Stimulated activated naive CD4-positive, alpha-beta T cell (primary cell): ENCODE measurements around the gene BOC.
"Not testable (repeated sequence)": the region's sequence is repeated elsewhere in the genome, so short reads cannot be mapped to it uniquely, and the experiment has no call there.

Experiments used
- DNase-seq, 6 experiments: peaks; one replicate each; lab custom pipeline; 2025; lab: John Stamatoyannopoulos, UW

Gene BOC, protein sequence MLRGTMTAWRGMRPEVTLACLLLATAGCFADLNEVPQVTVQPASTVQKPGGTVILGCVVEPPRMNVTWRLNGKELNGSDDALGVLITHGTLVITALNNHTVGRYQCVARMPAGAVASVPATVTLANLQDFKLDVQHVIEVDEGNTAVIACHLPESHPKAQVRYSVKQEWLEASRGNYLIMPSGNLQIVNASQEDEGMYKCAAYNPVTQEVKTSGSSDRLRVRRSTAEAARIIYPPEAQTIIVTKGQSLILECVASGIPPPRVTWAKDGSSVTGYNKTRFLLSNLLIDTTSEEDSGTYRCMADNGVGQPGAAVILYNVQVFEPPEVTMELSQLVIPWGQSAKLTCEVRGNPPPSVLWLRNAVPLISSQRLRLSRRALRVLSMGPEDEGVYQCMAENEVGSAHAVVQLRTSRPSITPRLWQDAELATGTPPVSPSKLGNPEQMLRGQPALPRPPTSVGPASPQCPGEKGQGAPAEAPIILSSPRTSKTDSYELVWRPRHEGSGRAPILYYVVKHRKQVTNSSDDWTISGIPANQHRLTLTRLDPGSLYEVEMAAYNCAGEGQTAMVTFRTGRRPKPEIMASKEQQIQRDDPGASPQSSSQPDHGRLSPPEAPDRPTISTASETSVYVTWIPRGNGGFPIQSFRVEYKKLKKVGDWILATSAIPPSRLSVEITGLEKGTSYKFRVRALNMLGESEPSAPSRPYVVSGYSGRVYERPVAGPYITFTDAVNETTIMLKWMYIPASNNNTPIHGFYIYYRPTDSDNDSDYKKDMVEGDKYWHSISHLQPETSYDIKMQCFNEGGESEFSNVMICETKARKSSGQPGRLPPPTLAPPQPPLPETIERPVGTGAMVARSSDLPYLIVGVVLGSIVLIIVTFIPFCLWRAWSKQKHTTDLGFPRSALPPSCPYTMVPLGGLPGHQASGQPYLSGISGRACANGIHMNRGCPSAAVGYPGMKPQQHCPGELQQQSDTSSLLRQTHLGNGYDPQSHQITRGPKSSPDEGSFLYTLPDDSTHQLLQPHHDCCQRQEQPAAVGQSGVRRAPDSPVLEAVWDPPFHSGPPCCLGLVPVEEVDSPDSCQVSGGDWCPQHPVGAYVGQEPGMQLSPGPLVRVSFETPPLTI

DNA sequence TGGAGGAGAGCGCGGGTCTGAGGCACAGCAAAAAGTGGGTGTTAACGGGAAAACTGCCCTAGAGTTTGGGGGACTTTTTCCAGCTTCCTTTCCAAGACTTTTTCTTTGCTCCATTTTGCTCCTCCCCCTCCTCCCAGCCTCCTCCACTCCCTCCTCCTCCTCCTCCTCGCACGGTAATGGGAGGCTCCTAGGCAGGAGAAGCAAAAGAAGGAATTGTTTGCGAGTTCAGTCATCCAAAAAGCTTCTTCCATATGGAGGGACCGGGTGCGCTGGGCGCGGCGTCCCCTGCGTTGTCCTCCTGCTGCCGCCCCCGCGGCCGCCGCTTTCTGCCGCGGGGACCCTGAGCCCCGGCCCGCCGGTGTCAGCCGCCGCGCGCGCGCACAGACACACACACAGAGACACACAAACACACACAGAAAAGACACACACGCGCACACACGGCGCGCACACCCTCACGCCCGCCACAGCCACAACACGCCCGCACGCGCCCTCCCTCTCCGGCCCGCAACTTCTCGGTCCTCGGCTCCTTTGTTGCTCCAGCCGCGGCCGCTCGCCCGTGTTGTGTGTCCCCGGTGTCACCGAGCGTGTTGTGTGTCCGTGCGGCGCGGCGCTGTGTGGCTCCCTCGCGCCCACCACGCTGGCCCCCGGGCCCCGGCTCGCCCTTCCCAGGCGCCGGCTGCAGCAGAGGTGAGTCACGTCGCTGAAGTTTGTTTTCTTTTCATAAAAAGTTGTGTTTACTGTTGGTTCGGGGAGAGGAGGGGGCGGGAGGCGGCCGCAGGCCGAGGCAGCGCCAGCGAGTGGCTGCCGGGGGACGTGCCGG is at the start of gene BOC:
Gene BOC, plus strand, starts transcription at position 228 of the 820 bp plus-strand sequence. CDS start 38,246 bp downstream, outside the sequence.
- DNase-seq: no peak

DNA sequence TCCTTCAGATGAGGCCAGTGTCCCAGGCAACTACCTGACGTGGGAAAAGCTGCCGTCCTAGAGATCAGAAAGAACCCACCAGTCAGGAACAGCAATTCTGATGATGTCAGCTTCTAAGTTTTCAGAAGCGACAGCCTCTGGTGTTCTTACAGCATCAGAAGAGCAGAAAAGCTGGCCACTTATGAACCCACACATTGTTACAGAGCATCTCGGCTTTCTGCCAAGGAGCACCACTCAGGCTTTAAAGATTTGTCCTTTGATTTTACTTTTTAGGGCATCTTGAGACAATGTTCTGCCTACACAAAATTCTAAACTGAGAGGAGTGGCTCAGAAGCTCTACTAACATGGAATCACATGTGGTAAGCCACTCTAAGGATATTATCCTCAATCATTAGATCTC is 49.7 kb upstream of the BOC start:
- DNase-seq: no peak

DNA sequence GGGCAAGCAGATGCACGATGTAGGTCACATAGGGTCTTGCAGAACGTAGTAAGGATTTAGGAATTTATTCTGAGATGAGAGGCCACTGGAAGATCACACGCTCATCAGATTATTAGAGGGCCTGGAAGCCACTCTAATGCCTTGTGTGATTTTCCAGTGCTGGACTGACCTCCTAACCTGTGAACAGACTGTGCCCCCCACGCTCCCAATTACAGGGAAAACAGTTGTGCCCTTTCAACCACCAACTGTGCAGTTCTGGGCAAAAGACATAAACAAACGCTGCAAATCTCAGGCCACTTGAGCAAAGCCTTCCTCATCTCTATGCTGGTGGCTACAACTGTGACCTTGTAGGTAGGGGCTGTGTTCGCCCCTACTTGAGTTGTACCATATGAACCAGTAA is 48.2 kb upstream of the BOC start:
- no peak for DNase-seq

DNA sequence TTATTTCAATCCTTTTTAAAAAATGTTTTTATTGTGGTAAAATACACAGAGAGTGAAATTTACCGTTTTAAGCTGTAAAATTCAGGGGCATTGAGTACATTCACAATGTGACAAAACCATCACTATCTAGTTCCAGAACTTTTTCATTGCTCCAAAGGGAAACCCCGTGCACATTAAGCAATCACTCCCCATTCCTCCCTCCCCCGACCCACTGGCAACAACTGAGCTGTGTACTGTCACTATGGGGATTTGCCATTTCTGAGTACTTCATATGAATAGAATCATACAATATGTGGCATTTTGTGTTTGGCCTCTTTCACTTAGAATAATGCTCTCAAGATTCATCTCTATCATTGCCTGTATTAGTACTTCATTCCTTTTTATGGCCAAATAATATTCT is 45.5 kb upstream of the BOC start:
- DNase-seq: no peak

DNA sequence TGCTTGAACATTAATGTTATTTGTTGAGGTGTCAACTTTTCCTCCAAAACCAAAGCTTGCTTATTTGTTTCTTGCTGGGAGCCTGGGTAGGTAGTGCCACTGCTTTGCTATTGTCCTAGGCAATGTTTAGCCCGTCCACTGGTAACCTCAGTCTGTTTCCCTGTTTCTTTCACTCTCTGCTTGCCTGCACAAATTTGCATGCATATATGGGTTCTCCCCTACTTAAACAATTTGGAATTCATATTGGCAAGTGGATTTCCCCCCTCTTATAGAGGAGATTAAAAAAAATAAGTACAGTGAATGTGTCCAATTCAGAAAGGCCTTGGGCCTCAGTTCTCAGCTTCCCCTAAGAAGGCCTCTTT is 45.0 kb upstream of the BOC start:
- DNase-seq: no peak

DNA sequence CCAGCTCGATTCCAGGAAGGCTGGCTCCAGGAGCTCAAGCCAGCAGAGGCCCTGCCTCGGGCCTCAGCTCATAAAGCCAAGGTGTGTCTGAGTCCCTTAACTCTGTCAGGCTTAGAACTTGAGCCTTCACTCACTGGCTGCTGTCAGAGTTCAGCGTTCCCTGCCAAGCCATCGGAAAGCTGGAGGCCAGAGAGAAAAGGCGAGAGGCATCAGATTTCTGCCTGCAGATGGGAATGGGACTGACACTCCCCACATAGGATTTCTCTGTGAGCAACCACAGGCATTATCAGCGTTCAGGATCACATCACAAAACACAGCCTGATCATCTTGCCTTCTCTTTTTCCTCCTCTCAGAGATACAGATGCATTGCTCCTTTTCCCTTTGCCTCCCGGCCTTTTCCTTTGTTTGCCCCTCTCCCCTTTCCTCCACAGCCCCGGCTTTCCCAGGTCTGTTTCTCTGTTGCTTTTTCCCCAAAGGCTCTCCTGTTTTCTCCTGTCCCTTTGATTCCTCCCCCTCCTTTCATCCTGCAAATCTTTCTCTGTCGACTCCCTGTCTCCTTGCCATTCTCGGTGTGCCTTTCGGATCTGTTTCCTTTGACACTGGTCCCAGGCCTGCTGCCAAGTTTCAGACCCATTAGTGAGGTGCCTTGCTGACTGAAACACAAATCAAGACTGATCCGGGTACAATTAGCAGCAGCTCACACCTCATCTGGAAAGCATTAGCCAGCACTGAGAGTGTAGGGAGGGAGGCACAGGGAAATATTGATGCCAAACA is 44.5 kb upstream of the BOC start:
- no peak for DNase-seq

DNA sequence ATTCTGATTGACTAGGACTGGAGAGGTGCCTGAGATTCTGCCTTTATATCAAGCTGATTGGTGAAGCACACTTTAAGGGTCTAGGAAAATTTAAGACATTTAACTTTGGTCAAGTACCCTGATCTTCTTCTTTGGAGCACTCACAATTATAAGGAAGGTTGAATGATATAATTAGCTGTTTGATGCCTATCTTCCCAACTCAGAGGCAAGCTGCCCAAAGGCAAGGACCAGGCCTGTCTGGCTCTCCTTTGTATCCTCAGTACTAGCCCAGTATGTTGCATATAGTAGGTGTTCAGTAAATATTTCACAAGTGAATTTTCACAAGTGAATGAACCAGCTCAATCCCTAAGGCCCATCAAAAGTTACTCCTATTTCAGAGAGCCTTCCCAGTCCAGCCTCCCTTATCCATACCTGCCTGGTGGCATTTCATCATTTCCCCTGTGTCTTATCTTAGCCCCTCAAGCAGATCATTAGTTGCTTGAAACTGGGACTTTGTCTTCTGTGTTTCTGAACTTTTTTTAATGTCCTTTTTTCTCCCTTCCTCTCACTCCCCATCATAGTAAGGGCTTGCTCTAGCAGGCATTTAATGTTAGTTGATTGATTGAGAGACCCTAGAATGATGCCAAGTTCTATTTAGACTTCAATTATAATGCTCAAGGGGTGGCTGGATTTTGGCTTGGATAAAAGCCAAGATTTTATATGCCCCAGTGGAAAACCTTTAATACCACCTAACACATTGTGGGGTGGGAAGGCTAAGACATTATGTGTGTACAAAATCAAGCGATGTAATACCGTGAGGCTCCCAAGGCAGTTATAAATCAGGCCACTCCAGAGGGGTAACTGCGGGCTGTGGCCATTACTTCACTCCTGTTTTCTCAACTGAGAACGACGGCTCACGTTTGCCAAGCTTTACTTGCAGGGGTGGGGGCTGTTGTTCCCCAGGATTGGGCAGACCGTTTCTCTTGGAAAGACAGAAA is 43.2 kb upstream of the BOC start:
- DNase-seq: no peak

DNA sequence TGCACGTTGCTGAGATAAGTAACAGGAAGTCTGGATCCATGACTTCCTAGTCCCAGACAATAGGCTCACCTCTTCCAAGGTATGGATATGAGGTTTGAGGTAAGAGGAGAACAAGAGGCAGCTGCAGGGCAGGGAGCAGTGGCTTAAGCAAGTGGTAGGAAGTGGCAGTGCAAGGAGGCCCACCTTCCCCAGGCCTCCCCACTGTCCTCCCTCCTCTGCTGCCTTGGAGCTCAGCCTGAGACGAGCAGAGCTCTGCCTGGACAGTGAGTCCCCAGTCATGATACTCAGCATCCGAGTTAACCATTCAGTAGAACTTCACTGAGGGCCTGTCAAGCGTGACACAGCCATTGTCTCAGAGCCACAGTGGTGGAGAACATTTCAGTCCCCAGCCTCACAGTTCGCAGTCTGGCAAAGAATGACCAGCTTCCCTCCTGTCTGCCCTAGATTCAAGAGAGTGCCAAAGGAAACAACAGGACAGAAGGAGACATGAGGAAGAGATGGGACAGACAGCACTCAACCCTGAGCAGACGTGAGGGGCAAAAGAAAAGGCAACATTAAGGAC is 41.4 kb upstream of the BOC start:
- no peak for DNase-seq

DNA sequence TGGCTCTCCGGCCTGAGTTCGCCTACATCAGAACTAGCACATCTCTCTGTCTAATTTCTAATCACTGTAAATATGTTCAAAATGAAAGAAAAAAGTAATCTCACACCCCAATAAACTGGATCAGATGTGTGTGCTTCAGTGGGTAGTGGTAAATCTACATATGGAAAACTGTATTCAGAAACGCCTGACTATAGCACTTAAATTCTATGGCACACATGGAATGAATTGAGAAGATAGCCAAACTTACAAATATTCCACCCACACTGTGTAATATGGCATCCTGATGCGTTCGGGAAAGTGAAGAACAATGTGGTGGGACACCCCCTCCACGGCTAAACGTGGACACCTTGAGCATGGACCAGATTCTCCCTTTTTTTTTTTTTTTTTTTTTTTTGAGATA is 40.6 kb upstream of the BOC start:
- DNase-seq: no peak

DNA sequence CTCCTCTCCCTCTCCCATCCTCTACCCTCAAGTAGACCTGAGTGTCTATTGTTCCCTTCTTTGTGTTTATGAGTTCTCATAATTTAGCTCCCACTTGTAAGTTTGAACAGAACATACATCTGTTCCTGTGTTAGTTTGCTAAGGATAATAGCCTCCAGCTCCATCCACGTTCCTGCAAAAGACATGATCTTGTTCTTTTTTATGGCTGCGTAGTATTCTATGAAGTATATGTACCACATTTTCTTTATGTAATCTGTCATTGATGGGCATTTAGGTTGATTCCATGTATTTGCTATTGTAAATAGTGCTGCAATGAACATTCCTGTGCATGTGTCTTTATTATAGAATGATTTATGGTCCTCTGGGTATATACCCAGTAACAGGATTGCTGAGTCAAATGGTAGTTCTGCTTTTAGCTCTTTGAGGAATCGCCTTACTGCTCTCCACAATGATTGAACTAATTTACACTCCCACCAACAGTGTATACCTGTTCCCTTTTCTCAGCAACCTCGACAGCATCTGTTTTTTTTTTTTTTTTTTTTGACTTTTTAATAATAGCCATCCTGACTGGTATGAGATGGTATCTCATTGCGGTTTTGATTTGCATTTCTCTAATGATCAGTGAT is 39.6 kb upstream of the BOC start:
- not testable (repeated sequence) for DNase-seq

DNA sequence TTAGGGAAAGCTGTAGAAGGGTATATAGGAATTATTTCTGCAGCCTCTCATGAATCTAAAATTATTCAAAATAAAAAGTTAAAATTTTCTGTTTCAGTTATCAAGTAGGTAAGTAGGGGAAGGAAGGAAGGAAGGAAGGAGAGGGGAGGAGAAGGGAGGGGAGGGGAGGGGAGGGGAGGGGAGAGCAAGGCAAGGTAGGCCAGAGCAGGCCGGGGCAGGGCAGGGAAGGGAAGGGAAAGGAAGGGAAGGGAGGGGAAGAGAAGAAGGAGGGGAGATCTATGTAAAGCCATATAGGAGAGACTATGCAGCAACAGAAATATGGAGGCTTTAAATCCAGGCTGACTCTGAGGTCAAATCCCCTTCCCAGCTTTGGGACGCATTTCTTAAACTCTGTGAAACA is 38.3 kb upstream of the BOC start:
- DNase-seq: no peak

DNA sequence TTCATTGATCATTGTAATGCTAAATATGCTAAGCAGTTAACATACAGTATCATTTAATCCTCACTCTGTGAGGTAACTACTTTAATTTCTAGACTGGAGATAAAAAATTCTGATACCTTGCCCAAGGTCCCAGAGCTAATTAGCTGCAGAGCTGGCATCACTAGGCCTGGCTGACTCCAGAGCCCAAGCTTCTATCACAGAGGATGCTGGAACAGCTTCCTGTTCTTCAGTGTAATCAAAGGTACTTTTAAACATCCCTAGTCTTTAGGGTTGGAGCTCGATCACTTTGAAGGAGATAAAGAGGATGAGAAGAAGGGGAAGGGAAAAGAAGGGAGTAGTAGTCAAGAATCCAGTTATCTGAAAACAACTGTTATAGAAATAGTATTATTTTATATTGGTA is 37.1 kb upstream of the BOC start:
- no peak for DNase-seq

DNA sequence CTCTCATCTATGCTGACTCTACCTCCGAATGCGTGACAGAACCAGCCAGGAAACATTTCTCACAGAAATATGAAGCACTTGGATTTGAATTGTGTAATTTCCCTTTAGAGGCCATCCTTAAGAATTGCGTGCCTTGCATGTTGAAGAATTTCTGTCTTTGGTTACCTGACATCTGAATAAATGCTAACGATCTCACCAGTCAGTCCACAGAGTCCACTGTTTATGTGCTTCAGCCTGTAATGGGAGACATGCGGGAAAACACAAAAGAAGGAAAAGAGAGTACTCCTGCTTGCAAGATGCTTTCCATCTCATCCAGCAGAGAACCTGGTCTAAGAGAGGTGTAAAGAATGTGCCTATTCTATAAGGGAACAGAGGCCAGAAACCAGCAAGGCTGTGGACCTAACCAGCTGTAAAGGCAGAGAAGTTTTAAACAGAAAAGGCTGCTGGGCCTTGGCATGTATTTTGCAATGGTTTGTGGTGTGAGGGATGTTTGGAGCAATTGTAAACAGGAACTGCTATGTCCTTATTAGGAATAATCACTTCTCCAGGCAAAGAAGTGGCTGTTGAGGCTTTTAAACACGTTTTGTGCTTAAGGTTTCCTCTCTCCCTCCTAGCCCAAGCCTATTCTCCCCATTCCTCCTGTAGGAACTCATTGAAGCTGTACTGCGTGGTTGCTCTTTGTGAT is 36.4 kb upstream of the BOC start:
- DNase-seq: no peak

DNA sequence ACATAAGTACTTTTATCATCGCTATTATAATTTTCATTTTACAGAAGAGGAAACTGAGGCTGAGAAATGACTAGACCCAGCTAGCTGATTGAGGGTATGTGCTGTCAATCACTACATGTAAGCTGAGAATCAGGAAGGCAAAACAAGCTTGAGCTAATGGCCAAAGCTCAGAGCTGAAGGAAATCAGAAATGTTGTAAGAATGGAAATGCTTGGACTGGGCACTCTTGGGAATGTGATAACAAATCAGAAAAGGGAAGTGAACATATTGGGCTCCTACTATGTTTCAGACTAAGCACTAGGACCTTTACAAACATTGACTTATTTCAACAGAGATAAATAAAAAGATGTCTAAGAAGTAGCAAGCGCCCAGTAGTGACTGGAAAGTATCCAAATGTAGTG is 33.8 kb upstream of the BOC start:
- no peak for DNase-seq

DNA sequence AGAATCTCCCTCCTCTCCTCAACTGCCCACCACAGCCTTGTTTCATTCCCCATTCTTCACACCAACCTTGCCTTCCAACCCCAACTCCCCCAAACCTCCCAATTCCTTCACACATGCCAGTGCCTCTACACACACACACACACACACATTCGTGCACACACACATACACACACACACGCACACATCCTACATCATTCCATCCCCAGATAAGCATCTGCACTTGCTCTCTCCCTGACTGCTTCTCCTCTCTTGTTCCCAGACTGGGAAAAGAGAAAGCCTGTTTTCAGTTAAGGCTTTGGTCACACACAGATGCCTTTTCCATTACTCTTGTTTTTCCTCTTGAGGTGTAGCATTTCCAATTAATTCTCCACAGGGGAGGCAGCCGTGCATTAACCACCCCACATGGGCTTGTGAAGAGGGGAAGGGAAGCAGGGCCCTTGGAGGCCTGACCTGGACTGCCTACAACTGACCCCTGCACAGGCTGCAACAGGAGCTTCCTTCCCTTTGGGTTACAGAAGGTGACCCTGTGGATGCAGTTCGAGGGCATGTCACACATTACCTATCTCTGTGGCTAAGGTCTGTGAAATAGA is 32.0 kb upstream of the BOC start:
- DNase-seq: no peak

DNA sequence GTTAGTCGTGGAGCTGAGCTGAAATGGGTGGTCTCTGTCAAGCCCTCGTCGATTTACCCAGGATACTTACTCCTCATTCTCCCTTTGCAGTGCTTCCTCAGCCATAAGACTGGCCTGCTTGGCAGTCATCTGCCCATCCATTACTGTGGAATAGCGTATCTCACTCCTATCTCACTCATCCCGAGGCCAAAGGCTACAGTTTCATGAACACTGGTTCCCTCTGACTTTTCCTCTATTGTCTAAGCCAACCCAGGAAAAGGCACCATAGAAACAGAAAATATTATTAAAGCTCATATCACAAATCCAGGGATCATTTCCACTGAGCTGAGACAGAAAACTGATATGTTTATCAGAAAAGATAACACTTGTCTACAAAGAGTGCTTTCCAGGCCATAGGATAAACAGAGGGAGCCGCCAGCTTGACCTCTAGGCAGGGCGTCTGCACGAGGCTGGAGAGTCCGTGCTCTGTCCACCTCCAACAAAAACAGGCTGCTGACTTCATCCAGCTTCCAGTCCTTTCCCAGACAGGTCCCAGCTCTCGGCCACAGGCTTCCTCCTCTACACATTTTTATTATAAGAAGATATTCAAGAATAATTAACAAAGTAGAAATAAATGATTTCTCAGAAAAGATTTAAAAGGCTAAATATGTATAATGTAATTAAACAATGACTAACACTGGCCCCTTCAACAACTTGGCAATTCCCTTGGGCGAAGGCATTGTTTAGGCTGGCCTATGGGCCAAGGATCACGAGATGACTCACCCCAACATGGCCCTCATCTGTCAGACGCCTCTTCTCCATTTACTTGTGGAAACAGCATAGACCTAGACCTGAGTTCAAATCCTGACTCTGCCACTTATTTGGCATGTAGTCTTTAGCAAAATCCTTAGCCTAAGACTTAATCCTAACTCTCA is 27.4 kb upstream of the BOC start:
- no peak for DNase-seq

DNA sequence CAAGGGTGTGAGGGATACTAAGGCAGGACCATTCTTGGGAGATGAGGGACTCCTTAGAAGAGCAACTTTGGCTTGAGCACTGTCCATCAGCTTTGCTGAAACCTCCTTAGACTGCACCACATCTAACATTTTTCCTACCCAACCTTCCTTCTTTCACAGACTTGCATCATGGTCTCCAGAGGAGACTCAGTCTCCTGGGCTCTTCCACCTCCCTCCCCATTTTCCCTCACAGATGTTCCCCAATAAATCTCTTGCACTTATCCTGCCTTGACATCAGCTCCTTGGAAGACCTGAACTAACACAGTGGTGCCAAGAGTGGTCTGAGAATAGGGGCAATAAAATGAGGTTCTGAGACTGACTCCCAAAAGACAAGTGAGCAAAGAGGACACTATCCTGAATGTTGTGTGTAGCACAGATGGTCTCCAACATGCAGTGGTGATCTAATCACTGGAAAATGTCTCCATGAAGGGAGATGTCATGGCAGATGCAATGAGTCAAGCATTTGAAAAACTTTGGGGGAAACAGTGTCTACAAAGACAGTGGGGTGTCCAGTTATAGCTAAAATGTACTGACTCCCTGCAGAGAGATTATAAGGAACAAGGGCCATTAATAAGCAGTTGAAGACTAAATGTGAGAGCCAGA is 26.0 kb upstream of the BOC start:
- DNase-seq: no peak
